ENCODE data around the gene TIGD1.

DNA sequence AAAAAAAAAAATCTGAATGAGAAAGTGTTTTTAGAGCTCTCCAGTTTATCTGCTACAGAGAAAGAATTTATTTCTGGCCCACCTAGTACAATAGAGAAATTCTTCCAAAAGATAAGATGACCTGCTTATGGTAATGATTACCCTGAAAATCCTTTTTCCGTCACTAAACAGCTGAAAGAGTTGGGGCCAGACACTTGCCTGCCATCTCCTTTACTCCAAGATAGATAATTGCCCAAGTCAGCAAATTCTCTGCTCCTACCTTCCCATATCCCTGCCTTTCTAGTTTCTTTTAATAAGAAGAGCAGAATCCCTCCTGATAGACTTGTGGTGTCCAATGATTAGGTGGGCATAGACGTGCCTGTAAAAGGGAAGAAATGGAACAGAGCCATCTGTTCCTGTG is 28.3 kb upstream of the TIGD1 start:
- TF ChIP-seq POLR2AphosphoS5 (IDR thresholded peaks at IDR 0.05; ENCODE audit: low read depth, low read length) (no peak), TAF1 (IDR thresholded peaks at IDR 0.05; ENCODE audit: low read depth, low read length) (no peak), POLR2A (IDR thresholded peaks at IDR 0.05; ENCODE audit: low read depth, low read length) (no peak), SPI1 (IDR thresholded peaks at IDR 0.05; ENCODE audit: low read depth, low read length) (no peak), PAX5 (IDR thresholded peaks at IDR 0.05; ENCODE audit: insufficient read depth, low read length, severe bottlenecking) (no peak)

All from GM12891 (cell line).